ENCODE results near the gene PHF5A.

PHF5A gene, protein sequence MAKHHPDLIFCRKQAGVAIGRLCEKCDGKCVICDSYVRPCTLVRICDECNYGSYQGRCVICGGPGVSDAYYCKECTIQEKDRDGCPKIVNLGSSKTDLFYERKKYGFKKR

DNA sequence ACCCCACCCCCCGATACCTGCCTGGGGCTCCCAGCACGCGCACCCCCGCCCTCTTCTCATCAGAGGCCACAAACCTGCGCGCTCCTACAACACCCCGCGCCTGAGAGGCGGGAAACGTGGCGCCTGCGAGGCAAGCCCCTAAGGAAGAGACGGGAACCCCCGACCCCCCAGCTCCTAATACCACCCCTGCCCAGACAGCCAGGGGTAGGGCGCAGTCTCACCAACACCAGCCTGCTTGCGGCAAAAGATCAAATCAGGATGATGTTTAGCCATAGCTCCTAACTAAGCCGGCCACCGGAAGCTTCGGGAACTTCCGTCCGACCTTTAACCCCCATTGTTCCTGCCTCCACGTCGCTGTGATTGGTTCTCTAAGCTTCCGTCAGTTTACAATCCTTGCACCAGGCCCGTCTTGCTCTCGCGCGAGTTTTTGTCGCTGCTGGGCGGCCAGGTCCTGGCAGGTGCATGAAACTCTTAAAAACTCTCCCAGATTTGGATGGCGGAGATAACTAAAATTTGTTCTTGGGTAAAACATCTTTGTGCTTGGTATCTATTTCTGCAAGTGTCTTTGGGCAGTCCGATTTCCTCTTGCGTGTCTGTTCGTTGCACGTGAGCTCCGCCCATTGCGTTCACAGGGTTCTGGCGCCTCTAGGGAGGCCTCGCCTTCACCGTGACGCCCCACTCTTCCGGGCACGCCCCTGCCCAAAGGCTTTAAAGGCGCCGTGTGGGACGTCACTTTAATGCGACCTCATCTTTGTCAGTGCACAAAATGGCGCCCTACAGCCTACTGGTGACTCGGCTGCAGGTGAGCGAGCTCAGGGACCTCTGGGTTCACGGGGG lies at the start of gene PHF5A, which contains the start of gene ACO2:
TSS of gene PHF5A (minus strand) at position 312 of the 837 bp plus-strand sequence. CDS start at position 273, 39 bp downstream.
TSS of gene ACO2 (plus strand) at position 737 of the 837 bp plus-strand sequence. CDS start at position 767, 30 bp downstream.
- DNase-seq, result peak; percentile 99

DNA sequence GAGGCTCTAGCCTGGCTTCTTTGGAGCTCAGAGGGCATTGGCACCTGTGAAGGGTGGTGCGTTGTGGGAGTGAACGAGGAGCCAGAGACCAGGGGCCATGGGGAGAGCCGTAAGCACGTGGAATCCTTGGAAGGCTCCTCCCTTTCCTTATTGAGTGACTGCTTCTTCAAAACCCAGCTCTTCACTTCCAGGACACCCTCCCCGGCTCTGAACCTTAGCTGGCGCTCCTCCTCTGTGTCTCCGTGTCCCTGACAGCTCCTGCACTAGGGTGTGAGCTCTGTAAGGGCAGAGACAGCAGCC lies 49.5 kb upstream of the PHF5A start:
- DNase-seq, result no peak

DNA sequence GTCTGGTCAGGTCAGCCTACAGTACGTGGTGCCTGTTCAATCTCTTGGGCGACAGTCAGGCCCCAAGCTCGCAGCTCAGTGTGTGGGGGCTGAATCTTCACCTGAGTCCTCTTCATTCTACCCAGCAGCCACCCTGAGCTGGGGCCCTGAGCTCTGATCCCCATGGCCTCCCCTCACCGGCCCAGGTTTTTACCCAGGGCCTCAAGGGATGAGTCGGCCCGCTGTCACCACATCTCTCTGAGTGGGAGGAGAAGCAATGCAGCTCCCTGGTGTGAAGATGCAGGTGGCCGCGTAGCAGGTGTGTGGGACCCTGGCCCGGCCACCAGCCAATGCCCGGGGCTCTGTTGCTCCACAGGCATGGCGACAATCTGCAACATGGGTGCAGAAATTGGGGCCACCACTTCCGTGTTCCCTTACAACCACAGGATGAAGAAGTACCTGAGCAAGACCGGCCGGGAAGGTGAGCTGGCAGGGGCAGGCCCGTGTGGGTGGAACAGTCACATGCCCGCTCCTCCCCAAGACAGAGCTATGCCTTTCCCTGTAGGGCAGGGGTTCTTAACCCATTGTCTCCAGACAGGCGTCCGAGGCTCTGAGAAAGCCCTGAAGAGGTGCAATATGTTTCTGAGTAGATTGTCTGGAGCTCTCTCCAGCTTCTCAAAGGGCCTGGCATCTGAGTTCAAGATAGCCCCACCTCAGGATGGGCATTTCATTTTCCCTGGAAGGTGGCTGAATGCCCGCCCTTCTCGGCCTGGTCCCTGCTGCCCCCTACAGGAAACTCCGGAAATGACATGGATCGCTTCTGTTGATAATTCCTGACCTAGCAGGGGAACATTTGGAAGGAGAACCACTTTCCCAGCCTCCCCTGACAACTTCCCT lies 48.9 kb upstream of the PHF5A start:
- peak; percentile 66 for DNase-seq

- DNase-seq, result no peak
Measured at GRCh38 chr22:41516462-41516861, 48.0 kb upstream of the PHF5A start.

- no peak for DNase-seq
Measured at GRCh38 chr22:41513391-41513790, 44.9 kb upstream of the PHF5A start.

GRCh38 chr22:41512421-41513194 lies 44.1 kb upstream of the PHF5A start:
- DNase-seq, result peak; percentile 66

DNA sequence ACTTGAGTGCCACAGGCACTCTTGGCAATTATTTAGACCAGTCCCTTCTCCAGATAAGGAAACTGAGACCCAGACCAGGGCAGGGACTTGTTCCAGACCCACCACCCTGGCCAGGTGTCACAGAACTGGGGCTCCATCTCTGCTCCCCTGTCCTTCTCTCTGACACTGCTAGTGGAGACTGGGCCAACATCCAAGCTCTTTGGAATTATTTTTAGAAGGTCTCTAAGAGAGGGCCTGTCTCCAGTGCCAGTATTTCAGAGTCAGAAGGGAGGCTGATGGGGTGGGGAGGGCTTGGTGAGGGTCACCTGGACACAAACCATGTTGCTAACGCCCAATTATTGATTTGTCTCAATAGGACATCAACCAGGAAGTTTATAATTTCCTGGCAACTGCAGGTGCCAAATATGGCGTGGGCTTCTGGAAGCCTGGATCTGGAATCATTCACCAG lies 43.1 kb upstream of the PHF5A start:
- no peak for DNase-seq

- DNase-seq, result no peak
Measured at GRCh38 chr22:41508770-41509170, 40.3 kb upstream of the PHF5A start.

- no peak for DNase-seq
Measured at GRCh38 chr22:41507330-41508063, 39.0 kb upstream of the PHF5A start.

DNA sequence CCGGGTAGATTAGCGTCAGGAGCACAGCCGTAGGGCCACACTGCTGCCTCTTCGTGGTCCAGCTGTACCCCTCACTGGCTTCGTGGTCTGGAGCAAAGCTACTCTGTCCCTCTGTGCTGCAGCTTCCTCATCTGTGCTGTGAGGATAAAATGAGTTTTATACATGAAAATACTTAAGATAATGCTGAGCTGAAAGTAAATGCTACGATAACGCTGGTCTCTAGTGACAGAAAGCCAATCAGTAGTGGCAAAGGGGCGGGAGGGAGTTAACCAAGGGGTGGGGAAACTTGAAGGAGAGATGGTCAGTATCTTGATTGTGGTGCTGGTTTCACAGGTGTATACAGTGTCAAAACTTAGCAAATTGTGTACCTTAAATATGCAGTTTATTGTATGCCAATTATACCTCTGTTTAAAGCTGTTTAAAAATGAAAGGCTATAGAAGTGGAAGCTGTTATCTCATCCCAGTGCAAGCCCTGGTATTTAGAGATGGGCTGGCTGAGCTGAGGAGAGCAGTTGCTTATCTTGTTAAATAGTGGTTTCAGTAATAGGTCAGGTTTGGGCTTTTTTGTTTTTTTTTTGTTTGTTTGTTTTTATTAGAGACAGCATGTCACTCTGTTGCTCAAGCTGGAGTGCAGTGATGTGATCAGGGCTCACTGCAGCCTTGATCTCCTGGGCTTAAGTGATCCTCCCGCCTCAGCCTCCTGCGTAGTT lies 37.2 kb upstream of the PHF5A start:
- DNase-seq, result no peak

GRCh38 chr22:41504816-41505215 lies 36.3 kb upstream of the PHF5A start:
- DNase-seq, result no peak

- DNase-seq, result no peak
Measured at GRCh38 chr22:41504397-41504796, 35.9 kb upstream of the PHF5A start.

GRCh38 chr22:41501209-41501608 lies 32.7 kb upstream of the PHF5A start:
- peak; percentile 34 for DNase-seq

GRCh38 chr22:41500303-41500702 lies 31.8 kb upstream of the PHF5A start:
- no peak for DNase-seq

DNA sequence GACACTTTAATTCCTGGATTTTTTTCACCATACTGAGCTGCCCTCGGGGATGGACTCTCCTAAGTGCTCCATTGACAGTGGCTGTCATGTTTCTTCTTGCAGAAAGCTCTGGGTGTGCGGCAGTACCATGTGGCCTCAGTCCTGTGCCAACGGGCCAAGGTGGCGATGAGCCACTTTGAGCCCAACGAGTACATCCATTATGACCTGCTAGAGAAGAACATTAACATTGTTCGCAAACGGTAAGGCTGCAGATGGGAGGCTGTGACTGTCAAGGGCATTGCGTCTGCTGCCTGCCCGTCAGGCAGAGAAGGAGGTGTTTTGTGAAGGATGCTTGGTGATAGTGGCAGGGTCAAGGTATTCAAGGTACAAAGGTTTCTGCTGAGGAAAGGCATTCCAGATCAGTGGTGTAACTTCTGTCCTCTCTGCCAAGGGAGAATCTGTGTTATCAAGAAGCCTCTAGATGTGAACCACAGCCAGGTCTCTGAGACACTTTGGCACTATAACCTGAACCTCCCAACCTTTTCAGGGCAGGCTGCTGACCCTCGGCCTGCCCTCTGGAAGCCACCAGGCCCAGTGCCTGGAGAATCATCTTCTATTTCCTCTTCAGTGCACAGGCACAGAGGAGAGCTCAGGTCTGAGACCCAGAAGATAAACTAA lies 31.3 kb upstream of the PHF5A start:
- DNase-seq, result no peak

DNA sequence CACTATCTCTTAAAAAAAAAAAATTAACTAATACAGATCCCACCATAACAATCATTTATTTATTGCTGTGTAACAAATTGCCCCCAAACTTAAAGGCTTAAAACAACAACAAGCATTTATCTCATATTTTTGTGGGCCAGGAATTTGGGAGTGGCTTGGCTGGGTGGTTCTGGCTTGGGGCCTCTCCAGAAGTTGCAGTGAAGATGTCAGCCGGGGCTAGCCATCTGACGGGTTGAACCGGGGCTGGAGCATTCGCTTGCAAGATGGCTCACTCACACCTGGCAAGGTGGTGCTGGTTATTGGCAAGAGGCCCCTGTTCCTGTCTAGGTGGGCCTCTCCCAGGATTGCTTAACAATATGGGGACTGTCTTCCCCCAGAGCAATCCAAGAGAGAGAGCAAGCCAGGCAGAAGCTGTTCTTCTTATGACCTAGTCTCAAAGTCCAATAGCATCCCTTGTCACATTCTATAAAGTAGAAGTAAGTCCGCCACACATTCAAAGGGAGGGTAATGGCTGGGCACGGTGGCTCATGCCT lies 29.9 kb upstream of the PHF5A start:
- DNase-seq, result no peak

- DNase-seq, result no peak
Measured at GRCh38 chr22:41491374-41492100, 23.0 kb upstream of the PHF5A start.

DNA sequence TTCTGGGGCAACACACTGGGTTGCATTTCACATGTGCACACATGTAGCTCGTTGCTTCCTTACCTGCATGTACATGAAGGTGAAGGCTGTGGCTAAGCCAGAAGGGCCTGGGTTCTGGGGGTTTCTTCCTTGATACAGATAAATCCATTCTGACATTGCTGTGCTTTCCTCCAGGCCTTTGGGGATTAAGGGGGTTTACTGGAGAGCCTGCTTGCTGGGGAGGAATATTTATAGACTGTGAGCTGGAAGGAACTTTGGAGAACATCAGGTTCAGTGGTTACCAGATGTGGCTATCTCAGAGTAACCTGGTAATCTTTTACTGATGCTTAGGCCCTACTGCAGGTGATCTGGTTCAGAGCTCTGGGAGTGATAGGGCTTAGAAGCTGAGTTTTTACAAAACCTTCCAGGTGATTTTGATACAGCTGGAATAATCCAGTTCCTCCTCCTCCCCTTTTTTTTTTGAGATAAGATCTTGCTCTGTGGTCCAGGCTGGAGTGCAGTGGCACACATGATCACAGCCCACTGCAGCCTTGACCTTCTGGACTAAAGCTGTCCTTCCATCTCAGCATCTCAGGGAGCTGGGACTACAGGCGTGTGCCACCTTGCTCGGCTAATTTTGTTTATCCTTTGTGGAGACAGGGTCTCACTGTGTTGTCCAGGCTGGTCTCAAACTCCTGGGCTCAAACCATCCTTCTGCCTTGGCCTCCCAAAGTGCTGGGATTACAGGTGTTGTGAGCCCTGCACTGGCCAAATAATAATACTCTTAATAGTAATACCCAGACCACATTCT lies 20.3 kb upstream of the PHF5A start:
- DNase-seq, result no peak

- no peak for DNase-seq
Measured at GRCh38 chr22:41488076-41488475, 19.6 kb upstream of the PHF5A start.

All from NCI-H69 (cell line).